CD4-positive, alpha-beta T cell treated with Interleukin-15 for 4 hours (primary cell): ENCODE data around the gene DPYD.

ENCODE experiments used
- DNase-seq: peaks from one replicate; pipeline ENCODE4 v3.0.0-alpha.2; 2020; ENCODE audit warnings: low spot score

Gene DPYD

GRCh38 chr1:97202481-97203380 is 718.1 kb downstream of the DPYD start:
- no peak for DNase-seq

GRCh38 chr1:97201641-97202040 is 719.2 kb downstream of the DPYD start:
- no peak for DNase-seq

GRCh38 chr1:97200595-97200994 is 720.2 kb downstream of the DPYD start:
- DNase-seq: no peak

DNA sequence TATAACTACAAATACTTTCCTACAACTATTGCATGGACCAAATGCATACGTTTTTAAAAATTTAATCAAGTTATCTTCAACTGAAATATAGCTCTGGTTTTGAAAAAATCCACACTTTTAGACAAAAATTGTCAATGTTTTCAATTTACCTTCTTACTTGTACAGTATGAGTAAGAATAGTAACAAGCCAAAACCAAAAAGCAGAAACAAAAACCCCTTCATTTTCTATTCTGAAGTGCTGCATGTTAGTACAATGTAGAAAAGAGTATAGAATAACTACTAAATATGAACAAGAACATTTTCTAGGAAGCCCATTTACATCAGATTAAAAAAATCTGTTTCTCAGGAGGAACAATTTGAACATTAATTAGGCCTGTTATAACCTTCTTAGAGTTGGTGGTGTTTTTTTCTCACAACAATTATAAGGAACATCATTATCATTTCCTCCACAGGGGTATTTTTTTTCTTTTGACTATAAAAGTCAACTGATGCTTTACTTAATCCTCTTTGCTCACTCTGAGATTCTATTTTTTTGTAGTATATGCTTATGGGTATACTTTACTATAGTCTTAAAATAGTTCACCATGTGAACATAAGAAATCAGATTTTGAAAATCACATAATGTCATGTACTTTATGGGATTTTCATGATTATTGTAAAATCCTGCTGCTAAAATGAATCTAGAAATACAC is 723.9 kb downstream of the DPYD start:
- no peak for DNase-seq

DNA sequence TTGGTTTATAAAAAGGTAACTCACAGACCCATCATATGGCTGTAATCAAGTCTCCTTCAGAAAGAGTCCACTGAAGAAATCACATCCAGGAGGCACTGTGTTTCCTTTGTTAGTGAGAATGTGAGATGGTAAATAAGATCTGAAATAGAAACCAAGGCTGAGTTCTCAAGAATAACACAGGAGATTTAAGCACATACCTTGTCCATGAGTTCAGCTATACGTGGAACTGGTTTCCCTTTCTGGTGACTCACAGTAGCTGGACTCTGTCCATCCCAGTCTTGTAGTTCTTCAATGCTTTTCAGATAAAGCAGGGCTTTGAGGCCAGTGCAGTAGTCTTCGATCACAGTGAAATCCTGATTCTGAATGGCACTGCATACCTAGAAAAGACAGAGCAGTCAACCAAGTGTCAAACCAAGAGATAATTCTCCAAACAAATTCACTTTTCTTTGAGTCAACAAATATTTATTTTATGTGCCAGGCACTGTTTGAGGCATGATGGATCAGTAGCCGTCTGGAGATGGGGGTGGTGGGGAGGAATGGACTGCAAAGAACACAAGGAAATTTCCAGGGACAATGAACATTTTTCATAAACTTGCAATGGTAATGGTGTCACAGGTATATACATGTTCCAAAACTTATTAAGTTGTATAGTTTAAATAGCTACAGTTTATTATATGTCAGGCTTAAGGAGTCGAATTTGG is 727.8 kb downstream of the DPYD start:
- no peak for DNase-seq

DNA sequence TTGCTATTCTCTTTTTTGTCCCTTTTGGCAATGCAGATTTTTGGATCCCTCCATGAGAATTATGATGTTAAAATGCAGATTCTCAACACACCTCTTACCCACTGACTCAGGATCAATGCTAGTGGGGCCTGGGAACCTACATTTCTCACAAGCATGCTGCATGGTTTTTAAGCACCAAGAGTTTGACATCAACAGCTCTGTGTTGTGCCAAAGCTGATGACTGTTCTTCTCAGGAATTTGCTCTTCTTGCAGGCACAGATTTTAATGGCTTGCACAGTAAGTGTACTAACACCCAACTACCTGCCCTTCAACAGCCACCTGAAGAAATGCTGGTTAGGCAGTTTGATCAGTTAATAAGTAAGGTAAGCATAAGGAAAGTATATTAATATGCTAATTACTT is 730.5 kb downstream of the DPYD start:
- DNase-seq: no peak

DNA sequence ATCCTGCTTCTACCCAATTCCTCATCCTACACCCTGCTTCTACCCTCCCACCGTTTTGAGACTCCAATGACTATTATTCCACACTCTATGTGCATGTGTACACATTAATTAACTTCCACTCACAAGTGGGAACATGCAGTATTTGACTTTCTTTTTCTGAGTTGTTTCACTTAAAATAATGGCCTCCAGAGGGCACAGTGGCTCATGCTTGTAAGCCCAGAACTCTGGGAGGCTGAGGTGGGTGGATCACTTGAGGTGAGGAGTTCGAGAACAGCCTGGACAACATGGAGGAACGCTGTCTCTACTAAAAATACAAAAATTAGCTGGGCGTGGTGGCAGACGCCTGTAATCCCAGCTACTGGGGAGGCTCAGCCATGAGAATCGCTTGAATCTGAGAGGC is 734.5 kb downstream of the DPYD start:
- DNase-seq: no peak

- DNase-seq: no peak
Measured at GRCh38 chr1:97174039-97174704, 746.7 kb downstream of the DPYD start.

DNA sequence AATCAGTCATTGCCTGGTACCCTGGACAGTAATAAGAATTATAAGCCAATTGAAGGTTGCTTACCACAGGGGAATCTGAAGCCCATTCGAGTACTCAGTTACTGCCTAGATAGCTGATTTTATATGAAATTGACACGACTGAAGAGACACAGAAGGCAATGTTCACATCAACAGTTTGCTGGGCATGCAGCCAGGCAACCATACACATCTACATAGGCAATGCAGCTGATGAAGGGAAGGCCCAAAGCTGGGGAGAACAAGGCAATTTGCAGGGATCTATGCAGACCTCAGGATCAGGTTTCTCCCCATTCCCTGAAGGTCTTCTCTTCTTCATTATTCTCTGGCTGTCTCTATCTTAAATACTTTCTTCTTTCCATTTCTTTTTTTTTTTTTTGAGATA is 750.5 kb downstream of the DPYD start:
- no peak for DNase-seq

DNA sequence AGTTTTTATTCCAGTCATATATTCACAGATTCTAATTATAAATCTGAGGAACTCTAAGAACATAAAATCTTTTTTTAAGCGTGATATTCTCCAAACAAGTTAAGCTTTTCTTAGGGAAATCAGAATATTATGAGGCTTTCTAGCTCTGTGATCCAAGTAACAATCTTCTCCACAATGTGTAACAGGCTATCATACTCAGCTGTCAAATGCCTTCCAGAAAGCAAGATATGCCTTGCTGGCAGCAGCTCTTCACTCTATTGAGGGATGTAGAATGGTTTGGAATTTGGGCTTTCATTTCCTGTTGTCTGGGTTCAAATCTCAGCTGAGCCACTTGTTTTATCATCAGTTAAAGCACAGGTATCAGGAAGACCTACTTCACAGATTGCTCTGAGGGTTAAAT is 752.8 kb downstream of the DPYD start:
- DNase-seq: no peak

DNA sequence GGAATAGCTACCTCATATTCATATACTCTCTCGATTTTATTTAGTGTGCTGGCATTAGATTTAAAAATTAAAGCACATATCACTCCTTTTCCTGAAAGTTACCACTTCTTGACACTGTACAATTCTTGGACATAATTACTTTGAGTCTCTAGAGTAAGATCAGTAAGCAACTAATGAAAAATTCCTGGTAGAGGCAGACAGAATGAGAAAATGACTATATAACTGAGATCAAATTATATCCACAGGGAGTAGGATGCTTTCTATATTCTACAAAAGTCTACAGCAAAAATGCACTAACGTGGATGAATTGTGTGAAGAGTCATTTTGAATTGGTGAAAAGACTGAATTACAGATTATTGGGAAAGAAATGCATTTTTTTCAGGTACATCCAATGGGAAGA is 753.6 kb downstream of the DPYD start:
- no peak for DNase-seq

DNA sequence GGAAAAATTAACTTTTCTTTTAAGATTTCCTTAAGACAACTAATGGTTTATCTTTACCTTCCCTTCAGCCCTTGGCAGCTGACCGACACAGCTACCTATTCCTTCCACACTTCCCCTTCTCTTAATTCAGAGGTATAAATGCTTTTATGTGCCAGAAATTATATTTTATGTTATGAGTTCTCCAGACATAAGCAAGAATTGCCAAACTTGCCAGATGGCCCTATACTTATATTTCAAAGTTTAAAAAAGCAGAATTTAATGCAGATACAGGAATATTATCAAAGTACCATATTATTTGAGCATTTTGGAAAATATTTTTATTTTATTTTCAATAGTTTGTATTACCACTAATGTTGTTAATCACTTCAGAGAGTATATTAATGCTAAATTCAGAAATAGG is 754.2 kb downstream of the DPYD start:
- no peak for DNase-seq

- DNase-seq: no peak
Measured at GRCh38 chr1:97164276-97164639, 756.6 kb downstream of the DPYD start.

- DNase-seq: no peak
Measured at GRCh38 chr1:97163591-97164275, 757.1 kb downstream of the DPYD start.

- no peak for DNase-seq
Measured at GRCh38 chr1:97160818-97161217, 760.0 kb downstream of the DPYD start.

DNA sequence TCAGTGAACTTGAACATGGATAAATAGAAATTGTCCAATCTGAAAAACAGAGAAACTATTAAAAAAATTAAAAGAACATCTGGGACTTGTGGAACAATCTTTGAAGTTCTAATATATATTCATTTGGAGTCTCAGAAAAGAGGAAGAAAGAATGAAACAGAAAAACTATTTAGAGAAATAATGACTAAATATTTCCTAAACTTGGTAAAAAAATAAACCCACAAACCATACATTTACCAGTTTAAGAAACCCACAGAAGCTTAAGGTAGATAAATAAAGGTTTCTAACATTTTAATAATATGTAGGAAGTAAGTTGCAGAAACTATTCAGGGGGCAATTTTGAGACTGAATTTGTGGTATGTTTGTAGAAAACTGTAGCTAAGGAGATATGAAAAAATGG is 761.5 kb downstream of the DPYD start:
- DNase-seq: no peak

- no peak for DNase-seq
Measured at GRCh38 chr1:97158691-97159096, 762.1 kb downstream of the DPYD start.

- DNase-seq: no peak
Measured at GRCh38 chr1:97157991-97158390, 762.8 kb downstream of the DPYD start.

- no peak for DNase-seq
Measured at GRCh38 chr1:97151651-97152050, 769.2 kb downstream of the DPYD start.

DNA sequence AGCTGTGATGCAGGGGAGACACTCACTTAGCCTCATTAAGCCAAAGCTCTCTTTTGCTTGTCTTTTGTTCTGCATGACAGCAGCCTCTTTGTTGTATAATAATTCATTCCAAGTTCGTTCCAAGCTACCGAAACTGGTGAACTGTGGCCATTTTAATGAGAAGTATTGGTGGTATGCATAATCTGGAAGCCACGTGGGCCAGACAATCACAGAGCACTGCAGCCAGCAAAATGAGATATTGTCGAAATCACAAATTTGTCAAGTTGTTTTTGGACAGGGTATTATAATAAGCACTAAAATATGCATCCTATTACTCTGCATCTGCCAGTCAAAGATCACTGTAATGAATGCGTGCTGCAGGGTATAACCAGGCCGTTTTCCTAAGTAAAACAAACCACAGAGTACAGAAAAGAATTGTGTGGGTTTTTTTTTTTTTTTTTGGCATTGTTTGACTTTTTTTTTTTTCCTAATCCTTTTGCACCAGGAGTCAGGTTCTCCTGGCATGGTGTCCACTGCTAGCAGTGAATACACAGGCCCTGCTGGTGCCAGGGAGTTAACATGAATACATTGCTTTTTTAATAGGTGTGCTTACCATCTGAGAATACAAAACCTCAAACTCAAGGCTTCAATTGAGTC is 775.4 kb downstream of the DPYD start:
- no peak for DNase-seq

- DNase-seq: no peak
Measured at GRCh38 chr1:97144527-97144926, 776.3 kb downstream of the DPYD start.
